ENCODE data around the gene THEM5. TPM values are rescaled to one million over a fixed set of nuclear protein-coding genes. Genes with fewer than 3 reads are reported as not detected.
"Not testable (repeated sequence)": the region's sequence is repeated elsewhere in the genome, so short reads cannot be mapped to it uniquely, and the experiment has no call there.

Gene THEM5
- polyA plus RNA-seq, 4 donors = 0.32 TPM; not detected in 3

DNA sequence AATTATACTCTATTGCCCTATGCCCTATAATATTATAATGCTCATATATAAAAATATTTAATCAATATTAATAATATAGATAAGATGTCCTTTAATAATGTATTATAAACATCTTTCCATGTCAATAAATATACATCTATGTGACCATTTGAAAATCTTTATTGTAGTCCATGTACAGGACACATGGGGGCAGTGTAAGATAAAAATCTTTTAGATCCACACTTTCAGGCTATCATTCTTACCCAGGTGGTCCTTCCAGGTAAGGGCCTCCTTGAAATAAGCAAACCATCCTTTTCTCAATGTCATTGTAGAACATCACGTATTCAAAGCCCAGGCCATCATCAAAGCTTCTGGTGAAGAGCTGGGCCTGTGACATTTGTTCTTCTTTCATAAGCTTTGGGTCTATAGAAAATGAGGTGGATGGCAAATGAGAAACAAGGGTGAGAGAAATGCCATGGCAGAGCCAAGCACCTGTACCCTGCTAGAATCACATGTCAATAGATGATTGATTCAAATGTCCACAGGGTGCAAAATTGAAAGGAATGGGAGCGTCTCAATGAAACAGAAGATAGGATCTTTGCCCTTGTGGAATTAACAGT, 35.6 kb upstream of the THEM5 start:
- no peak overlapping the region for H3K27ac ChIP-seq (ENCODE audit: low read depth in 1 of 3, low read length in 2 of 3)
- H3K4me3 ChIP-seq (ENCODE audit: low read depth in 1 of 3, low read length in 3 of 3) = no peak overlapping the region
- DNase-seq = no peak
- no peaks in the 10 kb centered on the region for H3K27me3 ChIP-seq (ENCODE audit: control insufficient read depth in 3 of 3, insufficient read depth in 3 of 3, low read length in 3 of 3)
- no peaks in the 10 kb centered on the region for H3K4me1 ChIP-seq (ENCODE audit: control insufficient read depth in 3 of 3, insufficient read depth in 2 of 3, low read depth in 1 of 3, low read length in 2 of 3)
- H3K36me3 ChIP-seq (ENCODE audit: control insufficient read depth in 3 of 3, insufficient read depth in 2 of 3, low read depth in 1 of 3, low read length in 3 of 3) = peaks cover 0 to 22% (median 2%) of the 10 kb centered on the region in 3 donors
- no peak for FAIRE-seq
- no peaks in the 10 kb centered on the region for H3K9me3 ChIP-seq (ENCODE audit: control insufficient read depth in 2 of 2, insufficient read depth in 1 of 2, low read depth in 1 of 2, low read length in 1 of 2)
- WGBS, 3 donors = 81 to 90% (median 81%) methylated on average over 2 of the region's 2 CpGs

DNA sequence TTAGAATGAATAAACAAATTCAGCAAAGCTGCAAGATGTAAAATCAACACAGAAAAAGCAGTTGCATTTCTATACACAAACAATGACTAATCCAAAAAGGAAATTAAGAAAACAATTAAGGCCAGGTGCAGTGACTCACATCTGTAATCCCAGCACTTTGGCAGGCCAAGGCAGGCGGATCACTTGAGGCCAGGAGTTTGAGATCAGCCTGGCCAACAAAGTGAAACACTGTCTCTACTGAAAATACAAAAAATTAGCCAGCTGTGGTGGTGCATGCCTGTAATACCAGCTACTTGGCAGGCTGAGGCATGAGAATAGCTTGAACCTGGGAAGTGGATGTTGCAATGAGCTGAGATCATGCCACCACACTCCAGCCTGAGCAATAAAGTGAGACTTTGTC, 33.5 kb upstream of the THEM5 start:
- Histone ChIP-seq H3K36me3 (ENCODE audit: control insufficient read depth in 3 of 3, insufficient read depth in 2 of 3, low read depth in 1 of 3, low read length in 3 of 3) (peaks cover 0 to 12% (median 2%) of the 10 kb centered on the region in 3 donors), H3K4me3 (ENCODE audit: low read depth in 1 of 3, low read length in 3 of 3) (no peak overlapping the region), H3K27ac (ENCODE audit: low read depth in 1 of 3, low read length in 2 of 3) (no peak overlapping the region), H3K9me3 (ENCODE audit: control insufficient read depth in 2 of 2, insufficient read depth in 1 of 2, low read depth in 1 of 2, low read length in 1 of 2) (no peaks in the 10 kb centered on the region), H3K4me1 (ENCODE audit: control insufficient read depth in 3 of 3, insufficient read depth in 2 of 3, low read depth in 1 of 3, low read length in 2 of 3) (no peaks in the 10 kb centered on the region), H3K27me3 (ENCODE audit: control insufficient read depth in 3 of 3, insufficient read depth in 3 of 3, low read length in 3 of 3) (no peaks in the 10 kb centered on the region)
- DNase-seq = no peak
- WGBS, 3 donors = 76 to 83% (median 81%) methylated on average over 1 of the region's 1 CpG
- FAIRE-seq = no peak

DNA sequence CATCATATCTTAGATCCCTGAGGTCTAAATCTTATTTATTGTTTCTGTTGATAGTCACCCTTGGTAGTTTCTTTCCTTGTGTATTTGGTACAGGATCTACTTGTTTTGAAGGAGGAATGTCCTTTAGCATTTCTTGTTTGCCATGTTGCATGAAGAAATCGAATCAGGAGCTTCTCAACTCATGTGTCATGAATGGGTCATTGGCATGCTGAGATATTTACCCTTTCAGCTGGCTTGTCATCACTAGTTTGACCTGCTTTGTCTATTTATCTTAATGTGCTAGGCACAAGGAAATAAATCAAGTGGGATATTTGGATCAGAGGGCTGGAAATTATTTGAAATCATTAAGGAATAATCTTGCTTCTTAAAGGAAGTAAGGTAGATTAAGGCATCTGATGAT, 32.0 kb upstream of the THEM5 start:
- no peak for DNase-seq
- no peaks in the 10 kb centered on the region for H3K4me1 ChIP-seq (ENCODE audit: control insufficient read depth in 3 of 3, insufficient read depth in 2 of 3, low read depth in 1 of 3, low read length in 2 of 3)
- FAIRE-seq = no peak
- H3K9me3 ChIP-seq (ENCODE audit: control insufficient read depth in 2 of 2, insufficient read depth in 1 of 2, low read depth in 1 of 2, low read length in 1 of 2) = no peaks in the 10 kb centered on the region
- no peak overlapping the region for H3K4me3 ChIP-seq (ENCODE audit: low read depth in 1 of 3, low read length in 3 of 3)
- H3K27ac ChIP-seq (ENCODE audit: low read depth in 1 of 3, low read length in 2 of 3) = no peak overlapping the region
- 87 to 98% (median 90%) methylated on average over 1 of the region's 1 CpG for WGBS, 3 donors
- H3K36me3 ChIP-seq (ENCODE audit: control insufficient read depth in 3 of 3, insufficient read depth in 2 of 3, low read depth in 1 of 3, low read length in 3 of 3) = peaks cover 0 to 8% (median 0%) of the 10 kb centered on the region in 3 donors
- no peaks in the 10 kb centered on the region for H3K27me3 ChIP-seq (ENCODE audit: control insufficient read depth in 3 of 3, insufficient read depth in 3 of 3, low read length in 3 of 3)

DNA sequence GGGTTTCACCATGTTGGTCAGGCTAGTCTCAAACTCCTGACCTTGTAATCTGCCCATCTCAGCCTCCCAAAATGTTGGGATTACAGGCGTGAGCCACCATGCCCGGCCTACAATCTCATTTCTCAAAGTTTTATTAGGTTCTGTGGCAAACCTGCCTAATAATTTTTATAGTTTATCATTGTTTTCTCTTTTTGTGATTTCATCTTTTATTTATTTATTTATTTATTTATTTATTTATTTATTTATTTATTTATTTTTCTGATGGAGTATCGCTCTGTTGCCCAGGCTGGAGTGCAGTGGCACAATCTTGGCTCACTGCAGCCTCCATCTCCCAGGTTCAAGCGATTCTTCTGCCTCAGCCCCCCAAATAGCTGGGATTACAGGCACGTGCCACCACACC, 31.4 kb upstream of the THEM5 start:
- not testable (repeated sequence) for H3K9me3 ChIP-seq (ENCODE audit: control insufficient read depth in 2 of 2, insufficient read depth in 1 of 2, low read depth in 1 of 2, low read length in 1 of 2); H3K4me1 ChIP-seq (ENCODE audit: control insufficient read depth in 3 of 3, insufficient read depth in 2 of 3, low read depth in 1 of 3, low read length in 2 of 3); H3K4me3 ChIP-seq (ENCODE audit: low read depth in 1 of 3, low read length in 3 of 3); H3K27ac ChIP-seq (ENCODE audit: low read depth in 1 of 3, low read length in 2 of 3); FAIRE-seq; DNase-seq; H3K27me3 ChIP-seq (ENCODE audit: control insufficient read depth in 3 of 3, insufficient read depth in 3 of 3, low read length in 3 of 3); H3K36me3 ChIP-seq (ENCODE audit: control insufficient read depth in 3 of 3, insufficient read depth in 2 of 3, low read depth in 1 of 3, low read length in 3 of 3)
- WGBS, 3 donors = 97 to 99% (median 98%) methylated on average over 5 of the region's 5 CpGs

DNA sequence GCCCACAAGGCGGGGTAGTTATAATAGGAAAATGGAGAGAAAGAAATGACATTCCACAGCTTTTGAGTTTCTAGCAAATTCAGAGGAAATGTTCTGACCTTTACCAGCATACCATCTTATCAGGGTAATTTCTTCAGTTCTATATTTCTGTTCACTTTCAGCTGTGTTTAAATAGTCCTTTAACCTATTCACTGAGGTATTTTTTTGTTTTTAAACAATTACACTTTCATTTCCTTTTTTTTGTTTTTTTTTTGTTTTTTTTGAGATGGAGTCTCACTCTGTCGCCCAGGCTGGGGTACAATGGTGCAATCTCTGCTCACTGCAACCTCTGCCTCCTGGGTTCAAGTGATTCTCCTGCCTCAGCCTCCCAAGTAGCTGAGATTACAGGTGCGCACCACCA, 30.9 kb upstream of the THEM5 start:
- H3K27me3 ChIP-seq (ENCODE audit: control insufficient read depth in 3 of 3, insufficient read depth in 3 of 3, low read length in 3 of 3); H3K36me3 ChIP-seq (ENCODE audit: control insufficient read depth in 3 of 3, insufficient read depth in 2 of 3, low read depth in 1 of 3, low read length in 3 of 3); H3K4me1 ChIP-seq (ENCODE audit: control insufficient read depth in 3 of 3, insufficient read depth in 2 of 3, low read depth in 1 of 3, low read length in 2 of 3); H3K9me3 ChIP-seq (ENCODE audit: control insufficient read depth in 2 of 2, insufficient read depth in 1 of 2, low read depth in 1 of 2, low read length in 1 of 2); H3K27ac ChIP-seq (ENCODE audit: low read depth in 1 of 3, low read length in 2 of 3); DNase-seq; H3K4me3 ChIP-seq (ENCODE audit: low read depth in 1 of 3, low read length in 3 of 3); FAIRE-seq: not testable (repeated sequence)
- WGBS, 3 donors = 93 to 98% (median 94%) methylated on average over 3 of the region's 3 CpGs

DNA sequence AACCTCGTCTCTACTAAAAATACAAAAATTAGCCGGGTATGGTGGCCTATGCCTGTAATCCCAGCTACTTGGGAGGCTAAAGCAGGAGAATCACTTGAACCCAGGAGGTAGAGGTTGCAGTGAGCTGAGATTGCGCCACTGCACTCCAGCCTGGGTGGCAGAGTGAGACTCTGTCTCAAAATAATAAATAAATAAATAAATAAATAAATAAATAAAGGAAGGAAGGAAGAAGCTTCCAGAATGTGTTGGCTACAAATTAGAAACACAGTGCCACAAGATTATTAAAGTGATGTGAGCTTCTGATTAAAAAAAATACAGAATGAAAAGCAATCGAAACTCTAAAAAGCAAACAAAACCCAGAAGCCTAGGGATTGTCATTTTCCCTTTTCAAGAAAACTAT, 30.4 kb upstream of the THEM5 start:
- H3K27ac ChIP-seq (ENCODE audit: low read depth in 1 of 3, low read length in 2 of 3); H3K27me3 ChIP-seq (ENCODE audit: control insufficient read depth in 3 of 3, insufficient read depth in 3 of 3, low read length in 3 of 3); FAIRE-seq; H3K9me3 ChIP-seq (ENCODE audit: control insufficient read depth in 2 of 2, insufficient read depth in 1 of 2, low read depth in 1 of 2, low read length in 1 of 2); DNase-seq; H3K4me1 ChIP-seq (ENCODE audit: control insufficient read depth in 3 of 3, insufficient read depth in 2 of 3, low read depth in 1 of 3, low read length in 2 of 3); H3K36me3 ChIP-seq (ENCODE audit: control insufficient read depth in 3 of 3, insufficient read depth in 2 of 3, low read depth in 1 of 3, low read length in 3 of 3); H3K4me3 ChIP-seq (ENCODE audit: low read depth in 1 of 3, low read length in 3 of 3): not testable (repeated sequence)
- WGBS, 3 donors = 83 to 98% (median 89%) methylated on average over 4 of the region's 4 CpGs

DNA sequence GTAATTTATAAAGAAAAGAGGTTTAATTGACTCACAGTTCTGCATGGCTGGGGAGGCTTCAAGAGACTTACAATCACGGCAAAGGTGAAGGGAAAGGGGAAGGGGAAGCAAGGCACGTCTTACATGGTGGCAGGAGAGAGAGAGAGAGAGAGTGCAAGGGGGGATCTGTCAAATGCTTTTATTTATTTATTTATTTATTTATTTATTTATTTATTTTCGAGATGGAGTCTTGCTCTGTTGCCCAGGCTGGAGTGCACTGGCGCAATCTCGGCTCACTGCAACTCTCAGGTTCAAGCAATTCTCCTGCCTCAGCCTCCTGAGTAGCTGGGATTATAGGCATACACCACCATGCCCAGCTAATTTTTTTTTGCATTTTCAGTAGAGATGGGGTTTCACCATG, 29.4 kb upstream of the THEM5 start:
- 90 to 95% (median 91%) methylated on average over 5 of the region's 5 CpGs for WGBS, 3 donors
- not testable (repeated sequence) for DNase-seq; H3K27ac ChIP-seq (ENCODE audit: low read depth in 1 of 3, low read length in 2 of 3); FAIRE-seq; H3K4me1 ChIP-seq (ENCODE audit: control insufficient read depth in 3 of 3, insufficient read depth in 2 of 3, low read depth in 1 of 3, low read length in 2 of 3); H3K36me3 ChIP-seq (ENCODE audit: control insufficient read depth in 3 of 3, insufficient read depth in 2 of 3, low read depth in 1 of 3, low read length in 3 of 3); H3K9me3 ChIP-seq (ENCODE audit: control insufficient read depth in 2 of 2, insufficient read depth in 1 of 2, low read depth in 1 of 2, low read length in 1 of 2); H3K4me3 ChIP-seq (ENCODE audit: low read depth in 1 of 3, low read length in 3 of 3); H3K27me3 ChIP-seq (ENCODE audit: control insufficient read depth in 3 of 3, insufficient read depth in 3 of 3, low read length in 3 of 3)

DNA sequence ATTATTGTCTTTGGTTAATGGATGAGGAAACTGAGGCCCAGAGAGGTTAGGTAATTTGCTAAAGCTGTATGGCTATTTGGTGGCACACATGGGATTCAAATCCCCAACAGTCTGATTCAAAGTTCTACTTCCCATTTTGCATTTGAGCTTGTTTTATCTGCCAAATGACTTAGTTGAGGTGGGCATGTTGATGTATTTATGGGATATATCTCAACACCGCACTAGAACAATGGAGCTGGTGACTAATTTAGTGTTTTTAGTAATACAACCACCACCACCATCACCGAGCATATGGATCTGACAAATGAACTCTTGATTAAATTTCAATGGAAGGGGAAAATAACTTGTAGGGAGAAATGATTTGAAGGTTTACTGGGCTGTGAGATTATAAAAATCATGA, 29.0 kb upstream of the THEM5 start:
- Histone ChIP-seq H3K4me3 (ENCODE audit: low read depth in 1 of 3, low read length in 3 of 3) (no peak overlapping the region), H3K9me3 (ENCODE audit: control insufficient read depth in 2 of 2, insufficient read depth in 1 of 2, low read depth in 1 of 2, low read length in 1 of 2) (no peaks in the 10 kb centered on the region), H3K27ac (ENCODE audit: low read depth in 1 of 3, low read length in 2 of 3) (no peak overlapping the region), H3K36me3 (ENCODE audit: control insufficient read depth in 3 of 3, insufficient read depth in 2 of 3, low read depth in 1 of 3, low read length in 3 of 3) (peaks cover 0 to 6% (median 0%) of the 10 kb centered on the region in 3 donors), H3K27me3 (ENCODE audit: control insufficient read depth in 3 of 3, insufficient read depth in 3 of 3, low read length in 3 of 3) (no peaks in the 10 kb centered on the region), H3K4me1 (ENCODE audit: control insufficient read depth in 3 of 3, insufficient read depth in 2 of 3, low read depth in 1 of 3, low read length in 2 of 3) (no peaks in the 10 kb centered on the region)
- no peak for DNase-seq
- FAIRE-seq = no peak
- 92 to 96% (median 95%) methylated on average over 2 of the region's 2 CpGs for WGBS, 3 donors

DNA sequence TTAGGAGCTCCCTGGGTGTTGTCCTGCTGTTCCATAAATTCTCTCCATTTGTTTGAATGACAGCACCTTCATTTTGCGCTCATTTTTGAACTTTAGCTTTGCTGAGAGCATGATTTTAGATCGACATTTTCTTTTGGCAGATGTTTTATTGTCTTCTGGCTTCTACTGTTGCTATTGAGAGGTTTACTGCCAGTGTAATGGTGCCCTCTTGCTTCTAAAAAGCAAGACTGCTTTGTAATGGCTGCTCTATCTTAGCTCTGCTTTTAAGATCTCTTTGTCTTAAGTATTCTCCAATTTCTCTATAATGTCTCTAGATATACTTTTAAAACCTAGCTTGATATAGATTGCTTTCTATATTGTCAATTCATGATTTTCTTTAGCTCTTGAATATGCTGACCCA, 28.0 kb upstream of the THEM5 start:
- Histone ChIP-seq H3K27me3 (ENCODE audit: control insufficient read depth in 3 of 3, insufficient read depth in 3 of 3, low read length in 3 of 3) (no peaks in the 10 kb centered on the region), H3K27ac (ENCODE audit: low read depth in 1 of 3, low read length in 2 of 3) (no peak overlapping the region), H3K9me3 (ENCODE audit: control insufficient read depth in 2 of 2, insufficient read depth in 1 of 2, low read depth in 1 of 2, low read length in 1 of 2) (no peaks in the 10 kb centered on the region), H3K4me1 (ENCODE audit: control insufficient read depth in 3 of 3, insufficient read depth in 2 of 3, low read depth in 1 of 3, low read length in 2 of 3) (no peaks in the 10 kb centered on the region), H3K36me3 (ENCODE audit: control insufficient read depth in 3 of 3, insufficient read depth in 2 of 3, low read depth in 1 of 3, low read length in 3 of 3) (peaks cover 0 to 5% (median 0%) of the 10 kb centered on the region in 3 donors), H3K4me3 (ENCODE audit: low read depth in 1 of 3, low read length in 3 of 3) (no peak overlapping the region)
- WGBS, 3 donors = 46 to 50% (median 46%) methylated on average over 2 of the region's 2 CpGs
- FAIRE-seq (no peak), DNase-seq (no peak)

All from small intestine (tissue), 7 donors.